Measurements from ENCODE around the gene NBEA. TPM values are rescaled to one million over a fixed set of nuclear protein-coding genes. Genes with fewer than 3 reads are reported as not detected.

NBEA gene
- total and polyA plus RNA-seq, 12 donors = 3.1 to 19.7 (median 14.2) TPM

- no peaks in the 10 kb centered on the region for H3K9me3 ChIP-seq (replicated peaks in 1 of 3)
- 85 to 93% (median 90%) methylated on average over 1 of the region's 1 CpG for WGBS, 4 donors
- no peak for TF ChIP-seq POLR2A (IDR thresholded peaks at IDR 0.05)
- TF ChIP-seq CTCF (IDR thresholded peaks at IDR 0.05) = no peak
- no peaks in the 10 kb centered on the region for H3K27me3 ChIP-seq
- intact Hi-C loops (cut with DNase I) = no loop called here
- H3K36me3 ChIP-seq (replicated peaks in 1 of 2) = no peaks in the 10 kb centered on the region
- no peak for DNase-seq
- no peak overlapping the region for H3K4me3 ChIP-seq
- no peaks in the 10 kb centered on the region for H3K4me1 ChIP-seq (replicated peaks in 1 of 2)
- no peak overlapping the region for H3K27ac ChIP-seq
These were observed 762.3 kb downstream of the NBEA start for GRCh38 chr13:35704331-35704730.

GRCh38 chr13:35706281-35706680, 764.2 kb downstream of the NBEA start:
- Histone ChIP-seq H3K27ac (no peak overlapping the region), H3K36me3 (replicated peaks in 1 of 2) (no peaks in the 10 kb centered on the region), H3K4me3 (no peak overlapping the region), H3K4me1 (replicated peaks in 1 of 2) (no peaks in the 10 kb centered on the region), H3K27me3 (no peaks in the 10 kb centered on the region), H3K9me3 (replicated peaks in 1 of 3) (no peaks in the 10 kb centered on the region)
- no peak for TF ChIP-seq POLR2A (IDR thresholded peaks at IDR 0.05)
- TF ChIP-seq CTCF (IDR thresholded peaks at IDR 0.05) = no peak
- intact Hi-C loops (cut with DNase I) = no loop called here
- no peak for DNase-seq
- WGBS, 4 donors = 80 to 88% (median 84%) methylated on average over 7 of the region's 7 CpGs

- intact Hi-C loops (cut with DNase I) = no loop called here
- 72 to 90% (median 77%) methylated on average over 7 to 8 of the region's 8 CpGs for WGBS, 4 donors
These were observed 764.7 kb downstream of the NBEA start for GRCh38 chr13:35706721-35707120.

GRCh38 chr13:35711909-35712308, 769.8 kb downstream of the NBEA start:
- intact Hi-C loops (cut with DNase I) = no loop called here
- H3K9me3 ChIP-seq (replicated peaks in 1 of 3) = no peaks in the 10 kb centered on the region
- H3K4me3 ChIP-seq = no peak overlapping the region
- H3K36me3 ChIP-seq (replicated peaks in 1 of 2) = no peaks in the 10 kb centered on the region
- no peaks in the 10 kb centered on the region for H3K4me1 ChIP-seq (replicated peaks in 1 of 2)
- 75 to 90% (median 82%) methylated on average over 5 to 8 of the region's 8 CpGs for WGBS, 4 donors
- no peak overlapping the region for H3K27ac ChIP-seq
- no peaks in the 10 kb centered on the region for H3K27me3 ChIP-seq
- DNase-seq = no peak
- TF ChIP-seq CTCF (IDR thresholded peaks at IDR 0.05) (no peak), POLR2A (IDR thresholded peaks at IDR 0.05) (no peak)

More at GRCh38 chr13:35706721-35707120, 764.7 kb downstream of the NBEA start:
- DNase-seq = no peak
- Histone ChIP-seq H3K36me3 (replicated peaks in 1 of 2) (no peaks in the 10 kb centered on the region), H3K9me3 (replicated peaks in 1 of 3) (no peaks in the 10 kb centered on the region), H3K27me3 (no peaks in the 10 kb centered on the region), H3K27ac (no peak overlapping the region), H3K4me1 (replicated peaks in 1 of 2) (no peaks in the 10 kb centered on the region), H3K4me3 (no peak overlapping the region)
- TF ChIP-seq CTCF (IDR thresholded peaks at IDR 0.05) = no peak
- TF ChIP-seq POLR2A (IDR thresholded peaks at IDR 0.05) = no peak
